HTR-8/SVneo (cell line): ENCODE data around the gene DDA1.

Experiments
- DNase-seq: peaks from one replicate; pipeline ENCODE4 v3.0.0; 2011; ENCODE audit warnings: low spot score, mixed read lengths; ENCODE audit not compliant: insufficient read length
- FAIRE-seq: peaks from 2 replicates; lab custom pipeline; 2011; peaks lifted over from hg19 to GRCh38; lab: Jason Lieb, UNC

DDA1 gene

DNA sequence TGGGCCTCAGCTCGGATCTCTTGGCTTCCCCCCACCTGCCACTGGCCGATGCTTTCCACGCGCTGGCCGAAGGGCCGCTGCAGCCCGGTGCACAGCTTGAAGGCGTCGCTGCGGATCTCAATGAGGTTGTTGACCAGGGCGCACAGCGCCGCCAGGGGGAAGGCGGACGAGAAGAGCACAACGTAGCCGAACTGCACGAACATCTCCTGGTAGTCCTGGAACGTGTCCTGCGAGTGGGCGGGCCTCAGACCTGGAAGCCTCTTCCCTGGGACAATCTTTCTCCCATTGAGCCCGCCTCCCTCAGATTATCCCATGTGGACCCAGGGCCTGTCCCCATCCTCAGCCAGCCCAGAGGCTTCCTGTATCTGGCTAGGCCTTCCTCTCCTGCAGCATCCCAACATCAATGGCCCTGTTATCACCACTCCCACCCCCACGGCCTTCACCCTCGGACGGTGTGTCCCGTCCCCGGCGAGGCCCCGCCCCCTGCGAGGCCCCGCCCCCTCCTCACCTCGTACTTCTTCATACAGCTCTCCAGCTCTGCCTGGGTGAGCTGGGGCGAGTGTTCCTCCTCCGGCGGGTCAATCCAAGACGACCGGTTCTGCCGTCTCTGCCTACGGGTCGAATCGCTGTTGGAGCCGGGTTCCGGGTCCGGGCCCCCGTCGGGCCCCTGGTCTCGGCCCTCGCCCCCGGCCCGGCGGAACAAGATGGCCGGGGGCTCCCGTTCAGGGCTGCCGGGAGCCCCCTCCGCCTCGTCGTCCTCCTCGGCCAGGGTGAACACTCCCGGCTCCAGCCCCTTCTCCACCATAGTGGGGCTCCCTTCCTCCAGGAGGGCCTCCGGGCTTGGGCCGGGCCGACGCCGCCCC lies 18.5 kb downstream of the DDA1 start:
- FAIRE-seq (no peak), DNase-seq (no peak)

DNA sequence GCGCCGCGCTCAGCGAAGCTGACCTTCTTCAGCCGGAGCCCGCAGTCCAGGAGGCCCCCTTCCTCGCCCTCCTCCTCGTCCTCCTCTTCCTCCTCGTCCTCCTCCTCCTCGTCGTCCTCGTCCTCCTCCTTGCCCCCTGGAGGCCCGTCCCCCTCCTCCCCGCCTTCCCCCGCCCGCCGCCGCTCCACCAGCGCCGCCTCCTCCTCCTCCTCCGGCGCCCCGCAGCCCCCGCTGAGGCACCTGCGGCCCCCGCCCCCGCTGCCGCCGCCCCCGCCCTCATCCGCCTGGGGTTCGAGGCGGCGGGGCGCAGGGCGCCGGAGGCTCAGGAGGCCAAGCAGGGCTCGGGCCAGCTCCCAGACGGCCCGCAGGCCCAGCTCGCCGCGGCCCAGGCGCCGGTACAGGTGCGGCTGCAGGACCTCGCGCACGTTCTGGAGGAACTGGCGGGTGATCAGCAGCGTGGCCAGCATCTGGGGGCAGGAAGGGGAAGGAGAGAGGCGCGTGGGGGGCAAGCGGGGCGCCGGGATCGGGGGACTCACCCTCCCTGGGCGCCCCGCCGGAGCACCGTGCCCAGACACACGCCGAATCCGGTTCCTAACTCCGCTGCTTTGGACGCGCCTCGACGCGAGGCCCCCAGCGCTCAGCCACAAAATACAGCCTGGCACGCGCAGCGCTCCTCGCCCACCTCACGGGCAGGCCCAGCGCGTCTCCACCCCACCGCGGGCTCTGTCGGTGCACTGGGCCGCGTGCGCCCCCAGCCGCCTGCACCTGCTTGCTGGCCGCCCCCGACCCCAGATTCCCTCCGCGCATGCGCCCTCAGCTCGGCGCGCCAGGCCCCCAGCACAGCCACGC lies 19.4 kb downstream of the DDA1 start:
- no peak for DNase-seq
- FAIRE-seq: no peak

DNA sequence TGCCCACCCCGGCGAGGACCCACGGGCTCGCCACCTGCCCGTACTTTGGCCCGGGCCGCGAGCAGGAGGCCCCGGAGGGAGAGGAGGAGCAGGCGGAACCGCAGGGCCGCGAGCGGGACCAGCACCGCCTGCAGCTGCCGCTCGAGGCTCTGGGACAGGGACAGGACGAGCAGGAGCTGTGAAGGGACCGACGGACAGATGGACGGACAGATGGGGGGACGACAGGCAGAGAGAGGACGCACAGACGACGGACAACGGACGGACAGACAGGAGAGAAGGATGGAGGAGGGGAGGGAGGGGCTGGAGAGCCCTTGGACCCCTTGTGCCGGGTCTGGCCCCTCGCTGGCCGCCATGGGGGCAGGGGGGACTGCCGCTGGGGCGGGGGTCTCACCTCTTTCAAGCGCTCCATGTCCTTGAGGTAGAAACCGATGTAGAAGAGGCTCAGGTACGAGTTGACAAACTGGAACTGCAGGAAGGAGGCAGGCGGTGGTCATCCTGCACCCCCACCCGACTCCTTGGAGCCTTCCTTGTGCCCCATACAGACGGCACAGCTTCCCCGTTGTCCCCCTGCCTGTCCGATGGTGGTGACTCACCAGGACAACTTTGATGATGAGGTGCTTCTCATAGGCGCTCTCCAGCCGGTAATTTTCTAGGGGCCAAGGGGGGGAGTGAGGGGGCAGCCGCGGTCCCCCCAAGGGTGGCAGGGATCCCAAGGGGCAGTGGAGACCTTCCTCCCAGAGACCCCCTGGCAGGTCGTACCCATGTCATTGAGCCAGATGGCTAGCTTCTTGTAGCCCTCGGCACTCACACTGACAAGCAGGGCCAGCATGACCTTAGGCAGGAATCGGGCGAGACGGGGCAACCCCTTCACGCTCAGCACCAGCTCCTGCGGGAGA lies 20.3 kb downstream of the DDA1 start:
- no peak for FAIRE-seq
- DNase-seq: no peak

DNA sequence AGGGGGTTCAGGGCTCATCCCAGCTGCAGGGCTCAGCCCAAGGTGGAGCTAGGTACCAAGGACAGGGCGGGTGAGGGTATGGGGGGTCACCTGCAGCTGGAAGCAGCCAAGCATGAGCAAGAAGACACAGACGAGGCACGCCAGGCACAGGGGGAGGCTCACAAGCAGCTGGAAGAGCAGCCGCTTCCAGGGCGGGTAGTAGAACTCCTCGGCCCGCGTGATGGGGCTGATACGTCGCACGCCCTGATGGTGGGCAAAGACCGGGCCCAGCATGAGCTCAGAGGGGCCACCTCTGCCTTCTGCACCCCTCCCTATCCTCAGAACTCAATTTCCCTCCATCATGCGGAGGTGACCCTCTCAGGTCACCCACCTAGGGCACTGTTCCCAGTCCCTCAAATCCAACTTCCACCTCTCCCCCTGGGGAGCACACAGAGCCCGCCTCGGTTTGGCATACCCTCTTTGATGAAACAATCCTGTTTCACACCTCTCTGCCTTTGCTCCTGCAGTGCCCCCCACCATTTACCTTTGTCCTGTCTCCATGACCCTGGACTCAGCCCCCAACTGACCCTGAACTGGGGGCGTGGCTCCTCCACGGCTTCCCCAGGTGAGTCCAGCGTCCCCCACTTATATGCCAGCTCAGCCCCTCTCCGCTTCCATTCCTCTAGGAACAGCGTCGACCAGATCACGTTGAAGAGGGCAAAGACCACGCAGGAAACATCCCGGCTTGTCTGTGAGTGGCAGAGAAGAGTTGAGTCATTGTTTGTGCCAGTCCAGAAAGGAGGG lies 21.1 kb downstream of the DDA1 start:
- DNase-seq (no peak), FAIRE-seq (no peak)

DNA sequence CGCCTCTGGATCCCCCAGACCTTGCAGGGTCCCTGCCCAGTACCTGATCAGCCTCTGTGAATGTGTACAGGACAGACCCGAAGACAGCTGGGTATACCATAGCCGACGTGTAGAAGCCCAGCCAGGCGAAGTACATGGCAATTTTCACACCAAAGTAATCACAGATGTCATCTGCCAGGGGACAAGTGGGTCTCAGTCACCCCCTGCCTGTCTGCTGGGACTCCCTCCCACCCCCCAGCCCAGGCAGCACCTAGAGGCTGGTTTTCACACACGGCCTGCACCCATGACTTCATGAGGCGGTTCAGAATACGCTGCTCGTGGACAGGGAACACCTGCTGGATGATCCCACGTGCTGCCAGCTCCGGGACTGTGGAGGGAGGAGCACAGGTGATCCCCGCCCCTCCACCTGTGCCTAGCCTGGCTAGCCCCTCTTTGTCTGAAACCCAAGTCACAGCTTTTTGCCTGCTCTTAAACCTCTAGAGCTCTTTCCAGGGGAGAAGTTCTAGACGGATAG lies 21.7 kb downstream of the DDA1 start:
- FAIRE-seq: peak; percentile 57

DNA sequence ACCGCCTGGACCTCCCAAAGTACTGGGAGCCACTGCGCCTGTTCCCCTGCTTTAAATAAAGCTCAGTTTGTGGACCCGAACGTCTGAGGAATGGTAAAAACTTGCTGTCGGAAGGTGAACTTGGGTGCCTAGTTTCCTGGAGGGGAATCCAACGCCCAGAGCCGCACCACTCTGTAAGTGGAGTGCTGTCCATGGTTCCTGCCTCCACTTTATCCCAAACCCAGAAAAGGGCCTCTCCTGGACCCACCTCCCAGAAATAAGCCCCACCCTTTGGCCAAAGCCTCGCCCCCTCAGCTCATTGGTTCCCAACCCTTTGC lies 23.0 kb downstream of the DDA1 start:
- FAIRE-seq: no peak
- no peak for DNase-seq

More for the DNA sequence above, 21.7 kb downstream of the DDA1 start:
- no peak for DNase-seq

DNA sequence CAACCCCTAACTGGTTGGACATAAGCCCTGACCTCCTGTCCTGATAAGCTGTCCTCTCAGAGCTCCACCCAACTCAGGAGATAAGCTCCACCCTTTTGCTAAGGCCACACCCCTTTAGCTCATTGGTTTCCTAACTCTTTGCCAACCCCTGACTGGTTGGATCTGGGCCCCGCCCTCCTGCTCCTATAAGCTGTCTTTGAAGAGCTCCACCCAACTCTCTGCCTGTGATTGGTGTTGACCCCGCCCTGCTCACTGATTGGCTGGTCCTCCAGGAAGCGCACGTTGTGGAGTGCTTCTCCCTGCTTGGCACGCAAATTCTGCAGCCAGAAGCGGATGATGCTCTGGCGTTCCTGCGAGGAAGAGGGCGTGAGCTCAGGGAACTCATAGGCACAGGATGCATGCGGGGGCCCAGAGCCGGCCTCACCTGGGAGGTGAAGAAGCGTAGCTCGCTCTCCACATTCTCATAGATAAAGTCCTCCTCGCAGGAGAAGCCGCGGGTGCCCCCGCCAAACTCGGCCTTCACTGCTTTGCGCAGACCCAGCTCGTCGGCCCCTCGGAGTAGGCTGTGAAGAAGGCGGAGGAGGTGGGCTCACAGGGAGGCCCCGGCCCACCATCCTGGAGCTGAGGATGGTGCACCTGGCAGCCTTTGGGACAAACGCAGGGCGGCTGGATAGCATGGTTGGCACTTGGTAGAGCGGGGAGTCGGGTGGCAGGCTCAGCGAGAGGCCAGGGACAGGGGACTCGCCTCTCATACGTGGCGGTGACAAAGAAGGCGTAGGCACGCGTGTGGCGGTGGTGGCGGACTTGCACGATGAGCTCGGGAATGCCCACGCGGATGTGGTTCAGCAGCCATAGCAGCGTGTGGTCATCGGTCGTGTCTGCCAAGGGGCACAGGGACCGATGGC lies 23.6 kb downstream of the DDA1 start:
- FAIRE-seq (no peak), DNase-seq (peak; percentile 48)

DNA sequence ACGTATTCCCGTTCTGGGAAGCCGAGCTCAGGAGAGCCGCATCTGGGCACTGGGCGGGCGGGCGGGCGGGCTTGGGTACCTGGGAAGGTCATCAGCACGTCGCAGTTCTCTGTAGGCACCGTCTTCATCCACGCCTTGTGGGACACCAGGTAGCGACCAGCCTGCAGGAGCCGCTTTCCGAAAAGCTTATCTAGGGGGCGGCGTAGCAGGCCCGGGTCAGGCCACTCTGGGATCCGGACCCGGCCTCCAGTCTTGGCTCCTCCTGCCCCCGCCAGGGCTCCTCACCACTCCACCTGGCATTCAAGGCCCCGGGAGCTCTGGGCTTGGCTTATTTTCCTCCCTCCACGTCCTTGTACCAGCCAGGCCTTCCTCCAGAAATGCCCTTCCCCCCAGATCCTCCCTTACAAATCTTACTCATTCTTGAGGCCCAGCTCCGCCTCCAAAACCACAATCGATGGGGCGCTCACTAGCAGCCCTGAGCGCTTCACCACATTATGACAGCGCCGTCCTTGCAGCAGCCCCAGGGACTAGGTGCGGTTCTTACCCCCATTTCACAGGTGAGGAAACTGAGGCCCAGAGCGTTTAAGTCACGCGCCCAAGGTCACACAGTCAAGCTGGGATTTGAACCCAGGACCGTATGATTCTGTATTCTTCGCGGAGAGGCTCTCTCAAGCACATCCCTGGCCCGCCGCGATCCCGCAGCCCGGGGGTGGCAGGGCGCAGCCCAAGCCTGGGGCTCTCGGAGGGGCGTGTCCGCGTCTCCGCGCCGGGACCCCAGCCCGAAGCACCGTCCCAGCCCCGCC lies 24.4 kb downstream of the DDA1 start:
- no peak for DNase-seq
- FAIRE-seq: no peak

DNA sequence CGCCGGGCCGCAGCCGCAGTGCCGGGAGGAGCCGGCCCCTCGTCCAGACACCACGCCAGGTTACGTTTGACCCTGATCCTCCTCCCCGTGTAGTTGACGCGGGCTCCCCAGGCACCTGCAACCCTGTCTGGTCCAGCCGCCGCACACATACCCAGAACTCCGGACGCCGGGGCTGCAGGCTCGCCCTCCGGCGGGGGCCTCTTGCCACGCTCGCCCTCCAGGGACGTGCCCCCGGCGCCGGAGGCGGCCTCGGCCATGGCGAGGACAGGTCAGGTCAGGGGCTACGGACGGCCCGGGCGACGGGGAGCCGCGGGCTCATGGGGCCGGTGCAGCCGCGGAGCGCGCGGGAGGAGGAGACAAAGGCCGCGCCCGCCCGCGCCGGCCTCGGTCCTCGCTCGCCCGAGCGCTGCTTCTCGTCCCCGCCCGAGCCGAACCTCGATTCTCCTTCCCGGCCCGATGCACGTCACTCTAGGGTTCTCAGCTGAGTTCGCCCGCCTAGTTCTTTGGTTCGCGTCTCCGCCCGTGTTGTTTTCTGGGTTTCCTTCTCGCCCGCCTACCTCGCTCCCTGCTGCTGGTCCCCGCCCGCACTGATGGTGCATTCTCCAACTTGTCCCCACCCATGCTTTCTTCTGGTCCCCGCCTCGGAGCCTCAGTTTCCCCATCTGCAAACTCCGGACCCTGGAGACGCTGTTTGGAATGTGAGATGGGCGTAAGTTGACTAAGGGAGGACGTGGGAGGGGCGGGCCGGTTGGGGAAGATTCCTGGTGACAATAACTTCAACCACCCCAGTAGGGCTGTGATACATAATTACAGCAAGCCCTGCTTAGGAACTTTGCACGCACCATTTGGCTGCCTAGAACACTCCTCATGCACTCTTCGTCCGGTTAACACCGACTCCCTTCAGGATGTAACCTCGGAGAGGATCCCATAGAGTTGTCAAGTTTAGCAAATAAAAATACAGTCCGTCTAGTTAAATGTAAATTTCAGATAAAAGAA lies 25.3 kb downstream of the DDA1 start, which contains the start of gene ANO8:
ANO8 (minus strand) TSS at position 442 of the 996 bp plus-strand sequence; CDS start at position 257, 185 bp downstream.
- DNase-seq (peak; percentile 95), FAIRE-seq (peak; percentile 93)

DNA sequence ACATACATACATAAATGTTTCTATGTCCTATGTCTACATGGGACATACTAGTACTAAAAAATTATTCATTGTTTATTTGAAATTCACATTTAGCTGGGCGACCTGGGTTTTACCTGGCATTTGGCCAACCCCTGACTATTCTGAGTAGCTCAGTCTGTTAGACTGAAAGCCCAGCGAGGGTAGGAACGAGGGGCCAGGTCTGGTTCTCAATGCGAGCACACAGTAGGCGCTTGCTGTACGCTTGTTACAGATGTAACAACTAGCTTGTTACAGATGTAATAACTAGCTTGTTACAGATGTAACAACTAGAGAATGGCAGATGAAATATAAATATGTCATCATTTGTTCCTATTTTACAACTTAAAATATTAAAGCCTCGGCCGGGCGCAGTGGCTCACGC lies 26.2 kb downstream of the DDA1 start:
- FAIRE-seq (no peak), DNase-seq (no peak)

DNA sequence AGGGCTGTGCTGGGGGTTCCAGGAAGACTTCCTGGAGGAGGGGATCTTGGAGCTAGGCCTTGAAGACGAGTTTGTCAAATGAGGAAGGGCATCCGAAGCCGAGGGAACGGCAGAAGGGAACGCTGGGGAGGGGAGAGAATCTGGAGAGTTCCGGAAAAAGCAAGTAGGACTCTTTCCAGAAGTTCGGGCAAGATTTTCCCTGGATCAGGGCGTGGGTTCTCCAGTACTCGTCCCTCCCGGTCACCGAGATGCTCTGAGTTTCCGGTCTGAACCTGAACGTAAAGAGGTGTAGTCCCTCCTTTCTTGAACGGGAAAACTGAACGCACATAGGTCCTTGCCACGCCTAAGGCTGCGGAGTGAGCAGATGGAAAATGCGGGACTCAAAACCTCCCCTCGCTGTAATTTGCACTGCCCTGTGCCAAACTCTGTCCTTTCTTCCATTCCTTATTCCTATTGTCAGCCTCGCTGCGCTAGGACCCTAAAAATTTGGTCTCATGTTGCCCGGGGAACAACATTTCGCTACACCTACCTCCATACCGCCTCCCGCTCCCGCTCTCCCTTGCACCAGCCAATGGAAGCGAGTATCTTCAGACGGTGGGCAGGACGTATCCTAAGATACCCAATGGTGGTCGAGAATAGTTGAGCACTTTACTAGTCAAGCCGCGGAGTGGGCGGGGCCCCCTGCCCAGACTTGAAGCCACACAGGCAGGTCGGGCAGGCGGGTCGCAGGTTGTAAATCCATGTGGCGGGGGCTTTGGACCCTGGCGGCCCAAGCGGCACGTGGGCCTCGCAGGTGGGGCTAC lies 27.7 kb downstream of the DDA1 start, which contains the start of gene GTPBP3:
GTPBP3 (plus strand) TSS at position 682 of the 803 bp plus-strand sequence; CDS start at position 741, 59 bp downstream.
- DNase-seq (peak; percentile 98), FAIRE-seq (peak; percentile 96)

DNA sequence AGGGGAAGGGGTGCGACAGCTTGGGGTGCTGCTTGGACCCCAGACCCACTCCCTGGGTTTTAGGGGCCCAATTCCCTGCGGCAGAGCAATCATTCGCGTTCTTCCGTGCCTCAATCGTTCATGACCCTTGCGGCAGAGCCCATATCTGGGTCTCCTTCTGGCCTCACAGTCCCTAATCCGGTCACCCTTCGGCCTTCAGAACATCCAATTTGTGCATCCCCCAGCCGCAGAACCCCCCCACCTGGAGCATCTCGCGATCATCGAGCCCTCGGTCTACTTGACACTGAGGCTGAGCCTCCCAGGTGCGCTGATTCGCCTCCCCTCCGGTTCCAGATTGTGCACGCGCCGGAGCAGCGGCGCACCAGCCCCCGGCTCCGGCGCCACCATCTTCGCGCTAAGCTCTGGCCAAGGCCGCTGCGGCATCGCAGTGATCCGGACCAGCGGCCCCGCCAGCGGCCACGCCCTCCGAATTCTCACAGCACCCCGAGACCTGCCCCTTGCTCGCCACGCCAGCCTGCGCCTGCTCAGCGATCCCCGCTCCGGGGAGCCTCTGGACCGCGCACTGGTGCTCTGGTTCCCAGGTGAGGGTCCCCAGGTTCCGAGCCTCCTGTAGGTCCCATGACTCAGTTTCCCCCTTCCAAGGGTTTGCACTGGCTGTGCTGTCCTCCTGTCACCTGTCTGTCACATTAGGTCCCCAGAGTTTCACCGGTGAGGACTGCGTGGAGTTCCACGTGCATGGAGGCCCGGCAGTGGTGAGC lies 28.5 kb downstream of the DDA1 start:
- DNase-seq (no peak), FAIRE-seq (peak; percentile 48)

DNA sequence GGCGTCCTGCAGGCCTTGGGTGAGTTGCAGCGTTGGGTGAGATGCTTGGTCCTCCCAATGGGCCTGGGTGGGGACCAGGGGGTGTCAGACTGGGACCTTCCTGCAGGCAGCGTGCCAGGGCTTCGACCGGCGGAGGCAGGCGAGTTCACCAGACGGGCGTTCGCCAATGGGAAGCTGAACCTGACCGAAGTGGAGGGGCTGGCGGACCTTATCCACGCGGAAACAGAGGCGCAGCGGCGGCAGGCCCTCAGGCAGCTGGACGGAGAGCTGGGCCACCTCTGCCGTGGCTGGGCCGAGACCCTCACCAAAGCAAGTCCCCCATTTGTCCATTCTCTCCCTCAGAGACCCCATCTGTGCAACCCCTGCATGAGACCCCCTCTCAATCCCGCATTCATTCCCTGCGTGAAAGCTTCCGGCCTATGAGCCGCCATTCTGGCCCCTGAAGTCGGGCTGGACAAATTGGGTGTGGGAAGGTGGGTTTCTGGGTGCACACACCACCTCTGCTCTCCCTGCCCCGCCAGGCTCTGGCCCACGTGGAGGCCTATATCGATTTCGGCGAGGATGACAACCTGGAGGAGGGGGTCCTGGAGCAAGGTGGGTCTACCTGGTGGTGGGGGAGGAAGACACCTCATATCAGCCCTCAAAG lies 29.2 kb downstream of the DDA1 start:
- FAIRE-seq (no peak), DNase-seq (no peak)

DNA sequence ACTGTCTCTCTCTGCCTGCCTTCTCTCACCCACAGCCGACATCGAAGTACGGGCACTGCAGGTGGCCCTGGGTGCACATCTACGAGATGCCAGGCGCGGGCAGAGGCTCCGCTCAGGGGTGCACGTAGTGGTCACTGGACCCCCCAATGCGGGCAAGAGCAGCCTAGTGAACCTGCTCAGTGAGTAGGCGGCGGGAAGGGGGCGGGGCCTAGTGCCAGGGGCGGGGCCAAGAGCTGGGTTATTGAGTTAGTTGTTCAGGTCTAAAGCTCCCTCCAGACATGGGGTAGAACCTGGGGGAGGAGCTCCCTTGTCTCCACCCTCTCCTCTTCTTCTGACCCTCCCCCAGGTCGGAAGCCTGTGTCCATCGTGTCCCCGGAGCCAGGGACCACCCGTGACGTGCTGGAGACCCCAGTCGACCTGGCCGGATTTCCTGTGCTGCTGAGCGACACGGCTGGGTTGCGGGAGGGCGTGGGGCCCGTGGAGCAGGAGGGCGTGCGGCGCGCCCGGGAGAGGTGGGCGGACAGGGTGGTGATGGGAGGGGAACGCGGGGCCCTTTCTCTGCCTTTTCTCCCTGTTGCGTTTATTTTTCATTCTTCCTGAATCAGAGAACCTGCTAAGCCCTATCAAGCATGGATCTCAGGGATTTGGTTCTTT lies 29.9 kb downstream of the DDA1 start:
- FAIRE-seq (no peak), DNase-seq (no peak)
